LNCAP (cell line): Measurements from ENCODE around the gene PPP2R3A.

Experiments
- TF ChIP-seq, protein P1 (sequence below): fragments of 450-650 bp; IDR thresholded peaks from 2 replicates; pipeline ENCODE4 v1.5.1; 2017; ENCODE audit warnings: mild to moderate bottlenecking

Gene PPP2R3A

DNA sequence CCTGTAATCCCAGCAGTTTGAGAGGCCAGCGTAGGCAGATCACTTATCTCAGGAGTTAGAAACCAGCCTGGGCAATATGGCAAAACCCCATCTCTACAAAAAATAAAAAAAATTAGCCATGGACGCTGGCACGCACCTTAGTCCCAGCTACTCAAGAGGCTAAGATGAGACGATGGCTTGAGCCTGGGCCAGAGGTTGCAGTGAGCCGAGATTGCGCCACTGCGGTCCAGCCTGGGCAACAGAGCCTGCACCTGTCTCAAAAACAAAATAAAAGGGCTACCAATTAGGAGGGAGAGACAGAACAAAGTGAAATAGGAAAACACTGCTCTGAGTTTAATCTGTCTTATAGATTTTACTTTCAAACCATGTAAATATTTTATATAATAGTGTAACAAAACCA, 196.8 kb downstream of the PPP2R3A start:
- TF ChIP-seq, protein P1, sequence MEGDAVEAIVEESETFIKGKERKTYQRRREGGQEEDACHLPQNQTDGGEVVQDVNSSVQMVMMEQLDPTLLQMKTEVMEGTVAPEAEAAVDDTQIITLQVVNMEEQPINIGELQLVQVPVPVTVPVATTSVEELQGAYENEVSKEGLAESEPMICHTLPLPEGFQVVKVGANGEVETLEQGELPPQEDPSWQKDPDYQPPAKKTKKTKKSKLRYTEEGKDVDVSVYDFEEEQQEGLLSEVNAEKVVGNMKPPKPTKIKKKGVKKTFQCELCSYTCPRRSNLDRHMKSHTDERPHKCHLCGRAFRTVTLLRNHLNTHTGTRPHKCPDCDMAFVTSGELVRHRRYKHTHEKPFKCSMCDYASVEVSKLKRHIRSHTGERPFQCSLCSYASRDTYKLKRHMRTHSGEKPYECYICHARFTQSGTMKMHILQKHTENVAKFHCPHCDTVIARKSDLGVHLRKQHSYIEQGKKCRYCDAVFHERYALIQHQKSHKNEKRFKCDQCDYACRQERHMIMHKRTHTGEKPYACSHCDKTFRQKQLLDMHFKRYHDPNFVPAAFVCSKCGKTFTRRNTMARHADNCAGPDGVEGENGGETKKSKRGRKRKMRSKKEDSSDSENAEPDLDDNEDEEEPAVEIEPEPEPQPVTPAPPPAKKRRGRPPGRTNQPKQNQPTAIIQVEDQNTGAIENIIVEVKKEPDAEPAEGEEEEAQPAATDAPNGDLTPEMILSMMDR, result no peak

DNA sequence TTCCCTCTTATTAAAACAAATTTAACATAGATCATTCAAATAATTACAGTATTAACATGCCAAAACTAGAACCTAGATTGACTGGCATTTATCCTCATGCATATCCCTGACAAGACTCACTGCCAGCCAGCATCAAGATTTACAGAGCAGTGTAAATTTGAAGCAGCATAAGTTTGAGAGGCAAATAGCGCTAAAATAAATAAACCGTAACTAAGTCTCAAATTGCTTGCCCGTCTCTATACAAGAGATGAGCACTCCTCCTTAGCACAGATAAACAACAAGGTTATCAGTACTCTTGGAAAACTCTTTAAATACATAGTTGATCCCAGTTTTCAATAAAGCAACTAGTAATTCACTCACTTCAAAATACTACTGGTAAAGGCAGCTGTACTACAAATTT, 201.0 kb downstream of the PPP2R3A start:
- TF ChIP-seq, protein P1, result no peak

DNA sequence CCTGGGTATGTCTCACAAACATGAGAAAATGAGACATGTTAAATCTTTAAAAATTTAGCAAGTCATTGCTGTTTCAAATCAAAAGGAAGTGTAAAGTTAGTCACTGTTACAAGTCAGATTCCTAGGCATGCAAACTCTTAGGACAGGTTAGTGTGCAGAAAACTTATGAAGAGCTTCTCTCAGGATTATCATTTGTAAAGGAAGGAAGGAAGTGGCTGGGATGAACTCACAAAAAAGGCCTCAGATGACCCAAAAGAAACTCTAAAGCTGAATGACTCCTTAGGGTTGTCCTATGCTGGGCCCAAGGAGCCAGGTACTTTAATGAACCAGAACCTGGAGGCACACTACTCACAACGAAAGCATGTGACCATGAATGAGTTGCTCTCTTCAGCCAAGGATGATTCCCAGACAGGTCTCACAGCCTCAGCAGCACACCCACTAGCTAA, 205.6 kb downstream of the PPP2R3A start:
- TF ChIP-seq, protein P1, result no peak

DNA sequence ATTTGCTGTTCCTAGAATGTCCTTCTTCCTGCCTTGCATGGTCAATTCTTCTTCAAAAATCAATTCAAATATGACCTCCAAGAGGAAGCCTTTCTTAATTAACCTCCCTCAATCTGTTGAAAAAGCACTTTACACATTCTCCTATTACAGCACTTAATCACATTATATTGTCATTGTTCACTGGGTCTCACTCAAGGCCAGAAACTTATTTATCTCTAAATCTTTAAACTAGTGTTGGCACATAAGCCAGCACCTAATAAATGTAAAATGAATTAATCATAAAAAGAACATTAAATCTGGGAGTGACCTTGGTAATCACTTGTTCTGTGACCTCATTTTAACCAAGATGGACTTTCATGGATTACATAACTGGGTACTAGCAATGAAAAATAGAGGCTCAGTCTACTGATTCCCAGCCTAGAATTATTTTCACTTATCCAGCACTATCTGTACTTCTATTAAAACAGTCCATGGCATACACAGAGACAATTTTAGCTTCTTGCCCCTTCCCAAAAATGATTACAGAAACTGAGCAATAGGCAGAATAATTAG, 208.5 kb downstream of the PPP2R3A start:
- TF ChIP-seq, protein P1, result no peak

DNA sequence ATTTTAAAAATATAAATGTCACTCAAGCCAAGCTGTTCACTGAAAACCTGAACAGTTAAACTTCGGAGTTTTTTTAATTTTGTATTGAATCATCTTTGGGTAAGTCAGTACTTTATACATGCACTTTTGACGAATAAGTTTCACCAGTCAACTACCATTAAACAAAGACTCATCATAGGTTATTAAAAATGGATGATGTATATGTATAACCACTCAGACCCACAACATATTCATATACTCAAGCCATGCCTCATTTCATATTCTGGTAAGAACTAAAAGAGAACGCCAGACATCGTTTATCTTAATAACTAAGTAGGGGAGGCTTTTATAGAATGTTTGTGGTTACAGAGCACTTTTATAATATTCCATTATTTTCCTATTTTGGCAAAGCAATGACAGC, 212.3 kb downstream of the PPP2R3A start:
- TF ChIP-seq, protein P1, result no peak

DNA sequence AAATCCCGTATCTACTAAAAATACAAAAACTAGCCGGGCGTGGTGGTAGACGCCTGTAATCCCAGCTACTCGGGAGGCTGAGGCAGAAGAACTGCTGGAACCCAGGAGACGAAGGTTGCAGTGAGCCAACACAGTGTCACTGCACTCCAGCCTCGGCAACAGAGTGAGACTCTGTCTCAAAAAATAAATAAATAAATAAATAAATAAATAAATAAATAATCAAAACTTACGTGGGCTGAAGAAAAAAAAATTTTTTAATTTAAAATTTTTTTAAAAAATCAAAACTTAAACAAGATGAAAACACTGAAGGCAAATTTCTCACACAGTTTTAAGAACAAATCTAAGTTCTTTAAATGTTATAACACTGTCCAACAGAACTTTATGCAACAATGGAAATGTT, 216.2 kb downstream of the PPP2R3A start:
- TF ChIP-seq, protein P1, result no peak

DNA sequence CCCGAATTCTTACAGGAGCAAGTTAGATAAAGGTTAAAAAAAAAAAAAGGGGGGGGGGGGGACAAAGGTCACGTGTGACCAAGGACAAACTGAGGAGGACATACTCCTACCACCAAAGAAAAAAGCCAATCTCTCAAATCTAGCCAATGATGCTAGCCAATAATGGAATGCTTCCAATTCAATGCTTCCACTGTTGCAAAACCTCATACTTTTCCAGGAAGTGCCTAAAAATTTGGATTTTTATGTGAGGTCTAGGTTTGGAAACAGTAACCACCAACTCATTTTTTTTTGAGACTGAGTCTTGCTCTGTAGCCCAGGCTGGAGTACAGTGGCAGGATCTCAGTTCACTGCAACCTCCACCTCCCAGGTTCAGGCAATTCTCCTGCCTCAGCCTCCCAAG, 219.2 kb downstream of the PPP2R3A start:
- TF ChIP-seq, protein P1, result no peak

DNA sequence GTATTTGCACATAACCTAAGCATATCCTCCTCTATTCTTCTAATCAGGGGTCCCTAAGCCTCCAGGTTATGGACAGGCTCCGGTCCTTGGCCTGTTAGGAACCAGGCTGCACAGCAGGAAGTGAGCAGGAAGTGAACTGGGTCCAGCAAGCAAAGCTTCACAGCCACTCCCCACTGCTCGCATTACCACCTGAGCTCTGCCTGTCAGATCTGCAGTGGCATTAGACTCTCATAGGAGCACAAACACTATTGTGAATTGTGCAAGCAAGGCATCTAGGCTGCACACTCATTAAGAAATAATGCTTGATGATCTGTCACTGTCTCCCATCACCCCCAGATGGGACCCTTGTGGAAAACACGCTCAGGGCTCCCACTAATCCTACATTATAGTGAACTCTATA, 220.8 kb downstream of the PPP2R3A start:
- TF ChIP-seq, protein P1, result no peak
